ENCODE measurements around the gene MPHOSPH9. TPM values are rescaled to one million over a fixed set of nuclear protein-coding genes. Genes with fewer than 3 reads are reported as not detected.

MPHOSPH9 gene
- total RNA-seq, 1 experiment from 2014 or later, result 72.3 TPM

DNA sequence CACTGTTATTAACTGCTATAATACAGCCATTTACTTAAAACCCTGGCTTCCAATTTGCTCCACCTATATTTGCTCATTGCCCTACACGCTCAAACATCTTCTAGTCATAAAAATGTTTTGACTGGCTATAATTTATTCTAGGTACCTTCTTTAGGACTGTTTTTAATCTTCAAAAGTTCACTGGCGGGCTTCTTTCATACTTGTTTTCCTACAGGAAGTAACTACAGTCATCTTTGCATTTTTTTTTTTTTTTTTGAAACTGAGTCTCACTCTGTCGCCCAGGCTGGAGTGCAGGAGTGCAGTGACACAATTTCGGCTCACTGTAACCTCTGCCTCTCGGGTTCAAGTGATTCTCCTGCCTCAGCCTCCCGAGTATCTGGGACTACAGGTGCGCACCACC, 32.5 kb downstream of the MPHOSPH9 start:
- ChIA-PET POLR2A (no interaction called here), CTCF (no interaction called here)
- intact Hi-C loops (cut with micrococcal nuclease; ENCODE audit: unreplicated experiment) (no loop called here), in situ Hi-C loops (cut with HindIII; ENCODE audit: low pct_unique_long_range_greater_than_20kb, low sequenced_read_pairs) (no loop called here)
- Histone ChIP-seq H3K27me3 (ENCODE audit: control insufficient read depth, insufficient read depth, low read length) (no peaks in the 10 kb centered on the region), H3K36me3 (ENCODE audit: control insufficient read depth, insufficient read depth, low read length) (peaks cover 25% of the 10 kb centered on the region), H3K4me3 (ENCODE audit: low read depth in 2 of 2, low read length in 2 of 2) (no peak overlapping the region), H3K9me3 (ENCODE audit: control insufficient read depth, insufficient read depth, low read depth, low read length) (no peaks in the 10 kb centered on the region), H3K27ac (ENCODE audit: low read length) (no peak overlapping the region), H3K4me1 (ENCODE audit: control insufficient read depth, insufficient read depth, low read length) (no peaks in the 10 kb centered on the region)
- DNase-seq (ENCODE audit: low read depth, low spot score) (no peak), ATAC-seq (no peak)
- TF ChIP-seq SIN3A (IDR thresholded peaks at IDR 0.05; ENCODE audit: borderline replicate concordance, insufficient read depth, low read depth, low read length), result no peak
- TF ChIP-seq, protein P1, sequence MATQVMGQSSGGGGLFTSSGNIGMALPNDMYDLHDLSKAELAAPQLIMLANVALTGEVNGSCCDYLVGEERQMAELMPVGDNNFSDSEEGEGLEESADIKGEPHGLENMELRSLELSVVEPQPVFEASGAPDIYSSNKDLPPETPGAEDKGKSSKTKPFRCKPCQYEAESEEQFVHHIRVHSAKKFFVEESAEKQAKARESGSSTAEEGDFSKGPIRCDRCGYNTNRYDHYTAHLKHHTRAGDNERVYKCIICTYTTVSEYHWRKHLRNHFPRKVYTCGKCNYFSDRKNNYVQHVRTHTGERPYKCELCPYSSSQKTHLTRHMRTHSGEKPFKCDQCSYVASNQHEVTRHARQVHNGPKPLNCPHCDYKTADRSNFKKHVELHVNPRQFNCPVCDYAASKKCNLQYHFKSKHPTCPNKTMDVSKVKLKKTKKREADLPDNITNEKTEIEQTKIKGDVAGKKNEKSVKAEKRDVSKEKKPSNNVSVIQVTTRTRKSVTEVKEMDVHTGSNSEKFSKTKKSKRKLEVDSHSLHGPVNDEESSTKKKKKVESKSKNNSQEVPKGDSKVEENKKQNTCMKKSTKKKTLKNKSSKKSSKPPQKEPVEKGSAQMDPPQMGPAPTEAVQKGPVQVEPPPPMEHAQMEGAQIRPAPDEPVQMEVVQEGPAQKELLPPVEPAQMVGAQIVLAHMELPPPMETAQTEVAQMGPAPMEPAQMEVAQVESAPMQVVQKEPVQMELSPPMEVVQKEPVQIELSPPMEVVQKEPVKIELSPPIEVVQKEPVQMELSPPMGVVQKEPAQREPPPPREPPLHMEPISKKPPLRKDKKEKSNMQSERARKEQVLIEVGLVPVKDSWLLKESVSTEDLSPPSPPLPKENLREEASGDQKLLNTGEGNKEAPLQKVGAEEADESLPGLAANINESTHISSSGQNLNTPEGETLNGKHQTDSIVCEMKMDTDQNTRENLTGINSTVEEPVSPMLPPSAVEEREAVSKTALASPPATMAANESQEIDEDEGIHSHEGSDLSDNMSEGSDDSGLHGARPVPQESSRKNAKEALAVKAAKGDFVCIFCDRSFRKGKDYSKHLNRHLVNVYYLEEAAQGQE (IDR thresholded peaks at IDR 0.05; ENCODE audit: insufficient read depth in 1 of 2, low read depth in 2 of 2, low read length in 1 of 2), result no peak
- no peak for TF ChIP-seq POLR2AphosphoS5 (IDR thresholded peaks at IDR 0.05; ENCODE audit: low read depth, low read length)
- no peak for TF ChIP-seq TCF7L2 (IDR thresholded peaks at IDR 0.05; ENCODE audit: low read depth, low read length)
- TF ChIP-seq, protein P2, sequence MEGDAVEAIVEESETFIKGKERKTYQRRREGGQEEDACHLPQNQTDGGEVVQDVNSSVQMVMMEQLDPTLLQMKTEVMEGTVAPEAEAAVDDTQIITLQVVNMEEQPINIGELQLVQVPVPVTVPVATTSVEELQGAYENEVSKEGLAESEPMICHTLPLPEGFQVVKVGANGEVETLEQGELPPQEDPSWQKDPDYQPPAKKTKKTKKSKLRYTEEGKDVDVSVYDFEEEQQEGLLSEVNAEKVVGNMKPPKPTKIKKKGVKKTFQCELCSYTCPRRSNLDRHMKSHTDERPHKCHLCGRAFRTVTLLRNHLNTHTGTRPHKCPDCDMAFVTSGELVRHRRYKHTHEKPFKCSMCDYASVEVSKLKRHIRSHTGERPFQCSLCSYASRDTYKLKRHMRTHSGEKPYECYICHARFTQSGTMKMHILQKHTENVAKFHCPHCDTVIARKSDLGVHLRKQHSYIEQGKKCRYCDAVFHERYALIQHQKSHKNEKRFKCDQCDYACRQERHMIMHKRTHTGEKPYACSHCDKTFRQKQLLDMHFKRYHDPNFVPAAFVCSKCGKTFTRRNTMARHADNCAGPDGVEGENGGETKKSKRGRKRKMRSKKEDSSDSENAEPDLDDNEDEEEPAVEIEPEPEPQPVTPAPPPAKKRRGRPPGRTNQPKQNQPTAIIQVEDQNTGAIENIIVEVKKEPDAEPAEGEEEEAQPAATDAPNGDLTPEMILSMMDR (IDR thresholded peaks at IDR 0.05), result no peak
- no TSS peak for BruUV-seq (replicated peaks)

DNA sequence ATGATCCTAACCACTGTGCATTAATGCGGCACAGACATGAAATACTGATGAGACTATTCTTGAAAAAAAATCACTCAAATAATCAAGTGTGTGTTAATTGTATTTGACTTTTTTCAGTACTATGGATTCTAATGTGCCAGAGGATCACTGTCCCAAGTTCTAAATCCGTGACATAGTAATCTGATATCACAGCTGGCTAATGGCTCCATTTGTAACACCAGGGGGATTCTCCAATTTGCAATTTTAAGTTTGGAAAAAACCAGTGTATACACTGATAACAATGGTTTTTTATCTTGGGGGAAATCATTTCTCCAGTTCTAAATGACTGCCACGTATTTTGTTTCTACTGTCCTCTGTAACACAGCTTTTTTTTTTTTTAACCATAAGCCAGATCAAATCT, 33.0 kb downstream of the MPHOSPH9 start:
- ChIA-PET POLR2A (no interaction called here), CTCF (no interaction called here)
- H3K4me1 ChIP-seq (ENCODE audit: control insufficient read depth, insufficient read depth, low read length), result no peaks in the 10 kb centered on the region
- H3K27me3 ChIP-seq (ENCODE audit: control insufficient read depth, insufficient read depth, low read length), result no peaks in the 10 kb centered on the region
- H3K9me3 ChIP-seq (ENCODE audit: control insufficient read depth, insufficient read depth, low read depth, low read length), result no peaks in the 10 kb centered on the region
- DNase-seq (ENCODE audit: low read depth, low spot score) (no peak), ATAC-seq (no peak)
- no peak overlapping the region for H3K27ac ChIP-seq (ENCODE audit: low read length)
- intact Hi-C loops (cut with micrococcal nuclease; ENCODE audit: unreplicated experiment), result no loop called here
- TF ChIP-seq TCF7L2 (IDR thresholded peaks at IDR 0.05; ENCODE audit: low read depth, low read length) (no peak), POLR2AphosphoS5 (IDR thresholded peaks at IDR 0.05; ENCODE audit: low read depth, low read length) (no peak), SIN3A (IDR thresholded peaks at IDR 0.05; ENCODE audit: borderline replicate concordance, insufficient read depth, low read depth, low read length) (no peak)
- TF ChIP-seq, protein P1 (IDR thresholded peaks at IDR 0.05; ENCODE audit: insufficient read depth in 1 of 2, low read depth in 2 of 2, low read length in 1 of 2), result no peak
- TF ChIP-seq, protein P2 (IDR thresholded peaks at IDR 0.05), result no peak
- H3K36me3 ChIP-seq (ENCODE audit: control insufficient read depth, insufficient read depth, low read length), result peaks cover 25% of the 10 kb centered on the region
- BruUV-seq (replicated peaks), result no TSS peak
- no peak overlapping the region for H3K4me3 ChIP-seq (ENCODE audit: low read depth in 2 of 2, low read length in 2 of 2)
- in situ Hi-C loops (cut with HindIII; ENCODE audit: low pct_unique_long_range_greater_than_20kb, low sequenced_read_pairs), result no loop called here
